BLaER1 treated with 17β-estradiol and CSF1 and Interleukin-3, amounts not matched to agents 10 nM and 100 nM (cell line): ENCODE data around the gene LSM10.
A peak's percentile ranks its signal among the peaks of the same experiment; 100 is the strongest.

Experiments
- H3K27ac ChIP-seq, 11 experiments: shearing (Covaris generic); formaldehyde crosslinking; 2 replicates each; pipeline ENCODE4 v1.8.1; 2022
- H3K27me3 ChIP-seq, 11 experiments: shearing (Covaris generic); formaldehyde crosslinking; 2 replicates each; pipeline ENCODE4 v1.8.1; 2022
- H3K36me3 ChIP-seq, 11 experiments: shearing (Covaris generic); formaldehyde crosslinking; 2 replicates each; pipeline ENCODE4 v1.8.1; 2022
- H3K4me1 ChIP-seq, 10 experiments: shearing (Covaris generic); formaldehyde crosslinking; 2 replicates each; pipeline ENCODE4 v1.8.1; 2022
- H3K4me2 ChIP-seq, 11 experiments: shearing (Covaris generic); formaldehyde crosslinking; 2 replicates each; pipeline ENCODE4 v1.8.1; 2022
- H3K4me3 ChIP-seq, 10 experiments: shearing (Covaris generic); formaldehyde crosslinking; 2 replicates each; pipeline ENCODE4 v1.8.1; 2022
- H3K9ac ChIP-seq, 11 experiments: shearing (Covaris generic); formaldehyde crosslinking; 2 replicates each; pipeline ENCODE4 v1.8.1; 2022
- H3K9me3 ChIP-seq, 11 experiments: shearing (Covaris generic); formaldehyde crosslinking; replicated peaks in 1 of 11; 2 replicates each; pipeline ENCODE4 v1.8.1; 2022
- H4K20me1 ChIP-seq, 11 experiments: shearing (Covaris generic); formaldehyde crosslinking; 2 replicates each; pipeline ENCODE4 v1.8.1; 2022
- Cebpa-rat ChIP-seq, 11 experiments: shearing (Covaris generic); IDR thresholded peaks; 2 replicates each; pipeline ENCODE4 v1.8.1; 2022

LSM10 gene

DNA sequence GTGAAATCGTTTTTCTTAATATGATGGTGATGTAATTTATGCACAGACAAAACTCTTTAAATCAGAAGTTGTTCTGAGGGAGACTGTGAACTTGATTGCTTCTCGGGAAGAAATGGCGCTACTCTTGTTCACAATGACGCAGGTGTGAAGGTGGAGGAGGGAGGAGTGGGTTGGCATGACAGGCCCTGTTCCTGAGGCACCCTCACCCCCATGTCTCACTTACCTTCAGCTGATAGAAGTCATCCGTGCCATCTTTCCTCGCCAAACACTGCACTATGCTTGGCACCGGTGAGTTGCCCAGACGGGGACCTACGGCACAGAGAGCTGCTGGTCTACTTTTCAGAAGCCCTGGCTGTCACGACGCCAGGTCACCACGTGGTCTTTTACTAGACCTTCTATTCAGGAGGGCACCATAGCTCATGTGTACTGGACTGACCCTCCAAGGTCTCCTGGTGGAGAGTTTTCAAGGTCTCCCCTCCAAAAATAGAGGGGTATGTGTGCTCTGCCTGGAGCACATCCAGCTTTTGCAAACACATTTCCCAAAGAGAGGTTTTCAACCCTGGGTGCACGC is 39.1 kb downstream of the LSM10 start:
- no peak for TF ChIP-seq Cebpa-rat (IDR thresholded peaks at IDR 0.05)
- Histone ChIP-seq H3K27me3 (no peaks in the 10 kb centered on the region), H3K27ac (peak overlapping the region in 4 of 11 experiments; percentile 61 to 76 (median 68); a peak in 5 of 22 replicates), H3K36me3 (peaks cover 43 to 99% (median 65%) of the 10 kb centered on the region in 11 experiments), H4K20me1 (peaks cover 0 to 80% (median 16%) of the 10 kb centered on the region in 11 experiments; a peak in 14 of 22 replicates), H3K4me1 (peaks cover 47 to 64% (median 54%) of the 10 kb centered on the region in 10 experiments), H3K9ac (peak overlapping the region in 4 of 11 experiments; percentile 2 to 73 (median 50); a peak in 2 of 22 replicates), H3K4me2 (peak overlapping the region in 9 of 11 experiments; percentile 74 to 93 (median 81); a peak in 17 of 22 replicates), H3K9me3 (no peaks in the 10 kb centered on the region), H3K4me3 (no peak overlapping the region)

- Histone ChIP-seq H3K4me3 (no peak overlapping the region), H3K9ac (no peak overlapping the region), H3K9me3 (no peaks in the 10 kb centered on the region), H3K27me3 (no peaks in the 10 kb centered on the region), H3K36me3 (peaks cover 36 to 90% (median 62%) of the 10 kb centered on the region in 11 experiments), H3K4me1 (peaks cover 53 to 73% (median 64%) of the 10 kb centered on the region in 10 experiments), H4K20me1 (peaks cover 0 to 85% (median 28%) of the 10 kb centered on the region in 11 experiments; a peak in 15 of 22 replicates), H3K27ac (no peak overlapping the region), H3K4me2 (no peak overlapping the region)
- TF ChIP-seq Cebpa-rat (IDR thresholded peaks at IDR 0.05) = no peak
Observed at GRCh38 chr1:36355811-36356210, 41.9 kb downstream of the LSM10 start.

GRCh38 chr1:36354486-36354885 is 43.2 kb downstream of the LSM10 start:
- Histone ChIP-seq H3K27me3 (no peaks in the 10 kb centered on the region), H4K20me1 (peaks cover 0 to 83% (median 28%) of the 10 kb centered on the region in 11 experiments; a peak in 15 of 22 replicates), H3K4me1 (peaks cover 52 to 73% (median 63%) of the 10 kb centered on the region in 10 experiments), H3K27ac (no peak overlapping the region), H3K4me2 (peak overlapping the region in 1 of 11 experiments; percentile 86; a peak in 3 of 22 replicates), H3K9me3 (no peaks in the 10 kb centered on the region), H3K36me3 (peaks cover 36 to 84% (median 62%) of the 10 kb centered on the region in 11 experiments), H3K9ac (no peak overlapping the region), H3K4me3 (no peak overlapping the region)
- no peak for TF ChIP-seq Cebpa-rat (IDR thresholded peaks at IDR 0.05)

DNA sequence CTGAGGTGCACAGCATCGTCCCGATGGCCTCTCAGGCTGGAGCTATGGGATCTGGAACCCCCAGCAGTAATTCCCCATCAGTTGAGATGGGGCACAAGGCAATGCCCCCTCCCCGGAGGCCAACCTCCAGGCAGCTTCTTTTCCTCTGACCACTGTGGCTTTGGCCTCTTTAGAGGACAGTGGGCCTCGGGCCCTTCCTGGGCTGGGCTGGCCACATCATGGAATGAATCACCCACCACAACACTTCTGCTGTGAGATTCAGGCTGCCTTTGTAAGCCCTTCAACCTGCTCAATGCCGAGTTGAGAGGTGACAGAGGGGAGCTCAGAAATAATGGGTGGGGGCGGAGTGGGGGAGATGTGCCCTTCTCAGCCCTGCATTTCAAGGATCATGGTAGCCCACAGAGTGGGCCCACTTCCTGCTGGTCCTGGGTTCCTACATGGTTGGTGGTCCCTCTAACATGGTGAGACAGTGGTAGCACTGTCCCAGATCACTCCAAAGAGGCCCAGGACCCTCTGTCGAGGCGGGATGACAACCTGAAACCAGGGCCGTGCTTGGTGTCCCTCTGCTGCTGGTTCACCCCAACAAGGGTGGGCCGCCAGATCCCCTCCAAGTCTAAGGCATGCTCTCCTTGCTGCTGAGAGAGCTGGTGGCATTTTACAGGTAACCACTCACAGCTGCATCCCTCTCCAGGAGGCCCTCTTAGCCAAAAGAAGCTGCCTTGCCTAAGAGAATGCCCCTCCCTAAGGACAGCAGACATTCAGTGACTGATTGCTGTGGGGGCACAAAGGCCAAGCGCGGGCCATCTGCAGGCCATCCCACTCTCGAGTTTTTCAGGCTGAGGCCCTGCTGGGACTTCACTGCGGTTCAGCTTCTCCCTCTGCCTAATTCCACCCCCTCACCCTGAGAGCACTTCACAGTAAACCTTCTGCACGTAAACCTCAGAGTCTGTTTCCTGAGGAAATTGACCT is 44.5 kb downstream of the LSM10 start:
- Histone ChIP-seq H3K4me3 (no peak overlapping the region), H3K9me3 (no peaks in the 10 kb centered on the region), H3K27ac (no peak overlapping the region), H3K4me2 (peak overlapping the region; percentile 2 to 88 (median 81); a peak in 21 of 22 replicates), H4K20me1 (peaks cover 0 to 83% (median 16%) of the 10 kb centered on the region in 11 experiments; a peak in 14 of 22 replicates), H3K36me3 (peaks cover 37 to 83% (median 62%) of the 10 kb centered on the region in 11 experiments), H3K4me1 (peaks cover 39 to 72% (median 61%) of the 10 kb centered on the region in 10 experiments), H3K9ac (peak overlapping the region in 2 of 11 experiments; percentile 17 to 45; a peak in 2 of 22 replicates), H3K27me3 (no peaks in the 10 kb centered on the region)
- no peak for TF ChIP-seq Cebpa-rat (IDR thresholded peaks at IDR 0.05)

GRCh38 chr1:36352125-36352909 is 45.4 kb downstream of the LSM10 start:
- H3K9ac ChIP-seq = peak overlapping the region in 2 of 11 experiments; percentile 21 to 66; a peak in 3 of 22 replicates
- H3K9me3 ChIP-seq = no peaks in the 10 kb centered on the region
- H4K20me1 ChIP-seq = peaks cover 0 to 81% (median 12%) of the 10 kb centered on the region in 11 experiments; a peak in 11 of 22 replicates
- peak overlapping the region; percentile 70 to 88 (median 81) for H3K4me2 ChIP-seq
- H3K4me1 ChIP-seq = peaks cover 34 to 71% (median 57%) of the 10 kb centered on the region in 10 experiments
- no peak for TF ChIP-seq Cebpa-rat (IDR thresholded peaks at IDR 0.05)
- peak overlapping the region in 7 of 11 experiments; percentile 62 to 82 (median 67); a peak in 9 of 22 replicates for H3K27ac ChIP-seq
- H3K27me3 ChIP-seq = no peaks in the 10 kb centered on the region
- H3K4me3 ChIP-seq = no peak overlapping the region
- H3K36me3 ChIP-seq = peaks cover 38 to 83% (median 61%) of the 10 kb centered on the region in 11 experiments

DNA sequence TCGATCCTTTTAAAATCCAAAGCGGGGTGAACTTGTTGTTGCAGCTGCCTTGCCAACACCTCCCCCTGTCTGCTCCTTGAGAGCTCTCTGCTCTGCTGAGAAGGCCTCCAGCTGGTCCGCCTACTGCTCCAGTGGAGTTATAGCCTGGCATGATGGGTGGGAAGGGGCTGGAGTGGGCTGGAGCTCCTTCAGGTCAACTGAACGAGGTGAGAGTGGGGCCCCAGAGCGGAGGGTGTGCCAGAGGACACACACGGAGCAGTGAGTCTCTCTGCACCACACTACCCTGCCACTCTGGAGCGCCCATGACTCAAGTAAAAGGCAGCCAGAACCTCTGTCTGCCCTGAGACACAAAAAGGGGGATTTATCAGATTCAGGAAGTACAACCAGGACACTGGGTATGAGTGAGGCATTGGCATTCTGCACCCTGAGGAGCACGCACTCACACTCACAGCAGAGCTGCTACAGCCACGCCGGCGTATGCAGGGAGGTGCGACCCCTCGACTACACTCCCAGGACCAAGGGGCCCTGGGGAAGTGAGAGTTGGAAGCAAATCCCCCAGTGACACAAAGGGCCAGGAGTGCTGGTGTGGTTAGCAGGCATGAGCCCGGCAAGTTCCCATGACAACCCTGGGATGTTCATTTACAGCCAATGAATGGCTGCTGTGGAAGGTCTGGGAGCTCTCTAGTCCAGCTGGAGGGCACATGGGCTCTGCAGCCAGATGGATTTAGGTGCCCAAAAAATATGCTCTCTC is 46.3 kb downstream of the LSM10 start:
- H3K4me2 ChIP-seq = peak overlapping the region; percentile 70 to 88 (median 81)
- peak overlapping the region; percentile 3 to 66 (median 43); a peak in 19 of 22 replicates for H3K9ac ChIP-seq

GRCh38 chr1:36350659-36351226 is 47.0 kb downstream of the LSM10 start:
- H3K9ac ChIP-seq = peak overlapping the region; percentile 14 to 66 (median 43); a peak in 21 of 22 replicates
- H3K27me3 ChIP-seq = no peaks in the 10 kb centered on the region
- H3K9me3 ChIP-seq = no peaks in the 10 kb centered on the region
- H3K4me1 ChIP-seq = peaks cover 34 to 69% (median 57%) of the 10 kb centered on the region in 10 experiments
- peak overlapping the region; percentile 70 to 88 (median 81) for H3K4me2 ChIP-seq
- H3K36me3 ChIP-seq = peaks cover 42 to 82% (median 65%) of the 10 kb centered on the region in 11 experiments
- TF ChIP-seq Cebpa-rat (IDR thresholded peaks at IDR 0.05) = no peak
- H3K4me3 ChIP-seq = peak overlapping the region in 2 of 10 experiments; percentile 25 to 30; a peak in 6 of 20 replicates
- H3K27ac ChIP-seq = peak overlapping the region; percentile 21 to 82 (median 64); a peak in 21 of 22 replicates
- peaks cover 0 to 77% (median 12%) of the 10 kb centered on the region in 11 experiments; a peak in 11 of 22 replicates for H4K20me1 ChIP-seq

More for the DNA sequence above, 46.3 kb downstream of the LSM10 start:
- Histone ChIP-seq H3K9me3 (no peaks in the 10 kb centered on the region), H3K27ac (peak overlapping the region in 10 of 11 experiments; percentile 50 to 82 (median 65); a peak in 19 of 22 replicates), H3K4me1 (peaks cover 34 to 69% (median 57%) of the 10 kb centered on the region in 10 experiments), H3K27me3 (no peaks in the 10 kb centered on the region), H3K4me3 (peak overlapping the region in 1 of 10 experiments; percentile 30; a peak in 6 of 20 replicates), H4K20me1 (peaks cover 0 to 81% (median 12%) of the 10 kb centered on the region in 11 experiments; a peak in 11 of 22 replicates), H3K36me3 (peaks cover 42 to 83% (median 63%) of the 10 kb centered on the region in 11 experiments)
- no peak for TF ChIP-seq Cebpa-rat (IDR thresholded peaks at IDR 0.05)
